H1 (cell line): Measurements from ENCODE around the gene KCNK7. TPM values are rescaled to one million over a fixed set of nuclear protein-coding genes. Genes with fewer than 3 reads are reported as not detected.

Experiments
- CBX5 ChIP-seq: fragments of 300-800, 300-1000 bp; sonication (generic); IDR thresholded peaks from 2 replicates; pipeline ENCODE4 v1.7.1; 2016; ENCODE audit warnings: antibody characterized with exemption, low read length, low read depth
- RAD21 ChIP-seq, 2 experiments: IDR thresholded peaks in 1 of 2; conservative IDR thresholded peaks in 1 of 2; 2 replicates each; pipeline ENCODE4 v1.6.1; 2011; ENCODE audit warnings: low read depth in 2 of 2, low read length in 2 of 2, improper control_type of control experiment in 1 of 2, inconsistent platforms in 1 of 2, mild to moderate bottlenecking in 1 of 2, moderate library complexity in 1 of 2
- SRF ChIP-seq: IDR thresholded peaks from 2 replicates; pipeline ENCODE4 v1.6.1; 2011; ENCODE audit warnings: mild to moderate bottlenecking, low read depth, low read length, moderate library complexity
- polyA plus RNA-seq, 7 experiments: library from polyadenylated mRNA; depleted of rRNA in 3 of 7; stranded (reverse) in 5 of 7; unstranded in 2 of 7; fragments of >200 nt in 5 of 7; fragments of 200-250 nt in 2 of 7; gene quantifications; 1 replicate in 5 of 7; 2 replicates in 1 of 7; 4 replicates in 1 of 7; pipeline versions ENCODE4 v1.2.1 to v1.2.3, GENCODE V29; 2011 to 2013; ENCODE audit warnings: missing spikeins in 2 of 7, mixed read lengths in 2 of 7
- total RNA-seq: library from RNA; stranded (reverse); fragmentation: NEBNext Ultra II Directional; extraction: Animal tissue kit (Norgen Biotek cat#: 25700); gene quantifications from 2 replicates; pipeline ENCODE4 v1.2.1, GENCODE V29; 2021
- TF ChIP-seq, protein P1 (sequence below): fragments of 300-600 bp; sonication (generic); IDR thresholded peaks from 2 replicates; pipeline ENCODE4 v1.7.1; 2012; ENCODE audit warnings: low read length, moderate library complexity, mild to moderate bottlenecking, inconsistent platforms; ENCODE audit not compliant: insufficient replicate concordance

The KCNK7 gene
- total and polyA plus RNA-seq, 2 of the 8 experiments (the other 6 are each of a cell fraction or from before 2014, with no cell fraction given), result 0.74 to 1.0 TPM

DNA sequence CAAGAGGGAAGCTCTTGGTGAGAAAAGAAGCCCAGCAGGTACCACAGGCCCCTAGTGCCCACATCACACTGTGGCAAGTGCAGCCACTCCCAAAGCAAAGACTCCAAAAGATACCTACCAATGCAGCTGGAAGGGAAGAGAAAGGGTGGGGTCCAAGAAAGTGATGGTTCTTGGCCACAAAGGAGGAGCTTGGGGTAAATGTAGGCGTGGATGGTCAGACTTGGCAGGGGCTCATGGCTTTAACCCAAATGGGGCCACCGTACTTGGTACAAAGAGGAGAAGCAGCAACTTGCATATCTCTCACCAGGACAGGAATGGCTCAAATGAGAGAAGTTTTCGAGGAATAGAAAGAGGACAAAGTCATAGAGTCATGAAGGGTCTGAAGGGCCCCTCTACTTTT lies 13.6 kb upstream of the KCNK7 start (continued):
- TF ChIP-seq RAD21 (IDR thresholded peaks at IDR 0.05 in 1 of 2, conservative IDR thresholded peaks at IDR 0.05 in 1 of 2; ENCODE audit: low read depth in 2 of 2, low read length in 2 of 2) (no peak), SRF (no peak), CBX5 (no peak)
- TF ChIP-seq, protein P1, sequence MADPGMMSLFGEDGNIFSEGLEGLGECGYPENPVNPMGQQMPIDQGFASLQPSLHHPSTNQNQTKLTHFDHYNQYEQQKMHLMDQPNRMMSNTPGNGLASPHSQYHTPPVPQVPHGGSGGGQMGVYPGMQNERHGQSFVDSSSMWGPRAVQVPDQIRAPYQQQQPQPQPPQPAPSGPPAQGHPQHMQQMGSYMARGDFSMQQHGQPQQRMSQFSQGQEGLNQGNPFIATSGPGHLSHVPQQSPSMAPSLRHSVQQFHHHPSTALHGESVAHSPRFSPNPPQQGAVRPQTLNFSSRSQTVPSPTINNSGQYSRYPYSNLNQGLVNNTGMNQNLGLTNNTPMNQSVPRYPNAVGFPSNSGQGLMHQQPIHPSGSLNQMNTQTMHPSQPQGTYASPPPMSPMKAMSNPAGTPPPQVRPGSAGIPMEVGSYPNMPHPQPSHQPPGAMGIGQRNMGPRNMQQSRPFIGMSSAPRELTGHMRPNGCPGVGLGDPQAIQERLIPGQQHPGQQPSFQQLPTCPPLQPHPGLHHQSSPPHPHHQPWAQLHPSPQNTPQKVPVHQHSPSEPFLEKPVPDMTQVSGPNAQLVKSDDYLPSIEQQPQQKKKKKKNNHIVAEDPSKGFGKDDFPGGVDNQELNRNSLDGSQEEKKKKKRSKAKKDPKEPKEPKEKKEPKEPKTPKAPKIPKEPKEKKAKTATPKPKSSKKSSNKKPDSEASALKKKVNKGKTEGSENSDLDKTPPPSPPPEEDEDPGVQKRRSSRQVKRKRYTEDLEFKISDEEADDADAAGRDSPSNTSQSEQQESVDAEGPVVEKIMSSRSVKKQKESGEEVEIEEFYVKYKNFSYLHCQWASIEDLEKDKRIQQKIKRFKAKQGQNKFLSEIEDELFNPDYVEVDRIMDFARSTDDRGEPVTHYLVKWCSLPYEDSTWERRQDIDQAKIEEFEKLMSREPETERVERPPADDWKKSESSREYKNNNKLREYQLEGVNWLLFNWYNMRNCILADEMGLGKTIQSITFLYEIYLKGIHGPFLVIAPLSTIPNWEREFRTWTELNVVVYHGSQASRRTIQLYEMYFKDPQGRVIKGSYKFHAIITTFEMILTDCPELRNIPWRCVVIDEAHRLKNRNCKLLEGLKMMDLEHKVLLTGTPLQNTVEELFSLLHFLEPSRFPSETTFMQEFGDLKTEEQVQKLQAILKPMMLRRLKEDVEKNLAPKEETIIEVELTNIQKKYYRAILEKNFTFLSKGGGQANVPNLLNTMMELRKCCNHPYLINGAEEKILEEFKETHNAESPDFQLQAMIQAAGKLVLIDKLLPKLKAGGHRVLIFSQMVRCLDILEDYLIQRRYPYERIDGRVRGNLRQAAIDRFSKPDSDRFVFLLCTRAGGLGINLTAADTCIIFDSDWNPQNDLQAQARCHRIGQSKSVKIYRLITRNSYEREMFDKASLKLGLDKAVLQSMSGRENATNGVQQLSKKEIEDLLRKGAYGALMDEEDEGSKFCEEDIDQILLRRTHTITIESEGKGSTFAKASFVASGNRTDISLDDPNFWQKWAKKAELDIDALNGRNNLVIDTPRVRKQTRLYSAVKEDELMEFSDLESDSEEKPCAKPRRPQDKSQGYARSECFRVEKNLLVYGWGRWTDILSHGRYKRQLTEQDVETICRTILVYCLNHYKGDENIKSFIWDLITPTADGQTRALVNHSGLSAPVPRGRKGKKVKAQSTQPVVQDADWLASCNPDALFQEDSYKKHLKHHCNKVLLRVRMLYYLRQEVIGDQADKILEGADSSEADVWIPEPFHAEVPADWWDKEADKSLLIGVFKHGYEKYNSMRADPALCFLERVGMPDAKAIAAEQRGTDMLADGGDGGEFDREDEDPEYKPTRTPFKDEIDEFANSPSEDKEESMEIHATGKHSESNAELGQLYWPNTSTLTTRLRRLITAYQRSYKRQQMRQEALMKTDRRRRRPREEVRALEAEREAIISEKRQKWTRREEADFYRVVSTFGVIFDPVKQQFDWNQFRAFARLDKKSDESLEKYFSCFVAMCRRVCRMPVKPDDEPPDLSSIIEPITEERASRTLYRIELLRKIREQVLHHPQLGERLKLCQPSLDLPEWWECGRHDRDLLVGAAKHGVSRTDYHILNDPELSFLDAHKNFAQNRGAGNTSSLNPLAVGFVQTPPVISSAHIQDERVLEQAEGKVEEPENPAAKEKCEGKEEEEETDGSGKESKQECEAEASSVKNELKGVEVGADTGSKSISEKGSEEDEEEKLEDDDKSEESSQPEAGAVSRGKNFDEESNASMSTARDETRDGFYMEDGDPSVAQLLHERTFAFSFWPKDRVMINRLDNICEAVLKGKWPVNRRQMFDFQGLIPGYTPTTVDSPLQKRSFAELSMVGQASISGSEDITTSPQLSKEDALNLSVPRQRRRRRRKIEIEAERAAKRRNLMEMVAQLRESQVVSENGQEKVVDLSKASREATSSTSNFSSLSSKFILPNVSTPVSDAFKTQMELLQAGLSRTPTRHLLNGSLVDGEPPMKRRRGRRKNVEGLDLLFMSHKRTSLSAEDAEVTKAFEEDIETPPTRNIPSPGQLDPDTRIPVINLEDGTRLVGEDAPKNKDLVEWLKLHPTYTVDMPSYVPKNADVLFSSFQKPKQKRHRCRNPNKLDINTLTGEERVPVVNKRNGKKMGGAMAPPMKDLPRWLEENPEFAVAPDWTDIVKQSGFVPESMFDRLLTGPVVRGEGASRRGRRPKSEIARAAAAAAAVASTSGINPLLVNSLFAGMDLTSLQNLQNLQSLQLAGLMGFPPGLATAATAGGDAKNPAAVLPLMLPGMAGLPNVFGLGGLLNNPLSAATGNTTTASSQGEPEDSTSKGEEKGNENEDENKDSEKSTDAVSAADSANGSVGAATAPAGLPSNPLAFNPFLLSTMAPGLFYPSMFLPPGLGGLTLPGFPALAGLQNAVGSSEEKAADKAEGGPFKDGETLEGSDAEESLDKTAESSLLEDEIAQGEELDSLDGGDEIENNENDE, result no peak
- TF ChIP-seq, all 59 proteins: peak for 0
